GM23248 (cell line): Measurements from ENCODE around the gene EIF4G1. TPM values are rescaled to one million over a fixed set of nuclear protein-coding genes. Genes with fewer than 3 reads are reported as not detected.

Experiments used
- DNase-seq: peaks from one replicate; pipeline ENCODE4 v3.0.0-alpha.2; 2015
- H2AFZ ChIP-seq: fragments of 200-600 bp; sonication (generic); 2 replicates; pipeline ENCODE4 v1.6.1; 2016; ENCODE audit warnings: antibody characterized with exemption
- H3F3A ChIP-seq: fragments of 200-600 bp; sonication (generic); 2 replicates; pipeline ENCODE4 v1.6.1; 2016; ENCODE audit warnings: mild to moderate bottlenecking, antibody characterized with exemption, mixed run types; ENCODE audit not compliant: insufficient read depth
- H3K27ac ChIP-seq: fragments of 200-600 bp; sonication (generic); 2 replicates; pipeline ENCODE4 v1.5.1; 2016; ENCODE audit warnings: mild to moderate bottlenecking
- H3K27me3 ChIP-seq: fragments of 200-600 bp; sonication (generic); replicated peaks from 2 replicates; pipeline ENCODE4 v1.6.1; 2016; ENCODE audit warnings: mild to moderate bottlenecking; ENCODE audit not compliant: insufficient read depth
- H3K36me3 ChIP-seq: fragments of 200-600 bp; sonication (generic); 2 replicates; pipeline ENCODE4 v1.6.1; 2016; ENCODE audit warnings: low read depth, mild to moderate bottlenecking
- H3K4me1 ChIP-seq: fragments of 200-600 bp; sonication (generic); 2 replicates; pipeline ENCODE4 v1.6.1; 2016; ENCODE audit warnings: mild to moderate bottlenecking; ENCODE audit not compliant: insufficient read depth
- H3K4me2 ChIP-seq: fragments of 200-600 bp; sonication (generic); one replicate; pipeline ENCODE4 v1.6.1; 2016; ENCODE audit warnings: mild to moderate bottlenecking; ENCODE audit not compliant: unreplicated experiment
- H3K4me3 ChIP-seq: fragments of 200-600 bp; sonication (generic); 2 replicates; pipeline ENCODE4 v1.5.1; 2016; ENCODE audit warnings: mild to moderate bottlenecking
- H3K79me2 ChIP-seq: fragments of 200-600 bp; sonication (generic); 2 replicates; pipeline ENCODE4 v1.6.1; 2016; ENCODE audit warnings: mild to moderate bottlenecking; ENCODE audit not compliant: insufficient read depth
- H3K9ac ChIP-seq: fragments of 200-600 bp; sonication (generic); 2 replicates; pipeline ENCODE4 v1.6.1; 2016; ENCODE audit warnings: mild to moderate bottlenecking
- H3K9me2 ChIP-seq: fragments of 200-600 bp; sonication (generic); 2 replicates; pipeline ENCODE4 v1.6.1; 2016; ENCODE audit warnings: mixed run types, mild to moderate bottlenecking, moderate library complexity; ENCODE audit not compliant: insufficient read depth
- H3K9me3 ChIP-seq: fragments of 200-600 bp; sonication (generic); one replicate; pipeline ENCODE4 v1.6.1; 2017; ENCODE audit warnings: low read depth
- H4K20me1 ChIP-seq: fragments of 200-600 bp; sonication (generic); 2 replicates; pipeline ENCODE4 v1.6.0; 2016; ENCODE audit not compliant: insufficient read depth
- EZH2 ChIP-seq: fragments of 200-600 bp; sonication (generic); IDR thresholded peaks from 2 replicates; pipeline ENCODE4 v1.6.1; 2018; ENCODE audit warnings: antibody characterized with exemption, mild to moderate bottlenecking; ENCODE audit not compliant: insufficient read depth, poor library complexity, severe bottlenecking
- EZH2phosphoT487 ChIP-seq: fragments of 200-600 bp; sonication (generic); IDR thresholded peaks from 2 replicates; pipeline ENCODE4 v1.6.1; 2018; ENCODE audit warnings: antibody characterized with exemption, moderate library complexity, mild to moderate bottlenecking, low read depth; ENCODE audit not compliant: insufficient read depth
- WGBS, 2 experiments: methylation state at CpG; one replicate each; pipeline ENCODE4 v1.1.6; 2015 to 2017; ENCODE audit warnings: low lambda C conversion rate in 2 of 2, low coverage in 1 of 2; ENCODE audit errors: missing lambda C conversion rate in 2 of 2; 5-methylcytosine and 5-hydroxymethylcytosine counted together
- in situ Hi-C: fragments of 300-500 bp; cut with MboI; formaldehyde crosslinking; loops from 2 replicates; pipeline ENCODE4 v1.15.0; 2020
- polyA plus RNA-seq: library from polyadenylated mRNA; unstranded; fragments of >200 nt; fragmentation: Nextera tagmentation; extraction: Ambion mirVana; gene quantifications from 2 replicates; pipeline ENCODE4 v1.2.1, GENCODE V29; 2016
- total RNA-seq: library from RNA; depleted of rRNA; stranded (reverse); fragments of >200 nt; shearing (Covaris generic); gene quantifications from 2 replicates; pipeline ENCODE4 v1.2.3, GENCODE V29; 2014

The EIF4G1 gene
- total and polyA plus RNA-seq, 2 experiments from 2014 or later = 184 to 370 TPM

DNA sequence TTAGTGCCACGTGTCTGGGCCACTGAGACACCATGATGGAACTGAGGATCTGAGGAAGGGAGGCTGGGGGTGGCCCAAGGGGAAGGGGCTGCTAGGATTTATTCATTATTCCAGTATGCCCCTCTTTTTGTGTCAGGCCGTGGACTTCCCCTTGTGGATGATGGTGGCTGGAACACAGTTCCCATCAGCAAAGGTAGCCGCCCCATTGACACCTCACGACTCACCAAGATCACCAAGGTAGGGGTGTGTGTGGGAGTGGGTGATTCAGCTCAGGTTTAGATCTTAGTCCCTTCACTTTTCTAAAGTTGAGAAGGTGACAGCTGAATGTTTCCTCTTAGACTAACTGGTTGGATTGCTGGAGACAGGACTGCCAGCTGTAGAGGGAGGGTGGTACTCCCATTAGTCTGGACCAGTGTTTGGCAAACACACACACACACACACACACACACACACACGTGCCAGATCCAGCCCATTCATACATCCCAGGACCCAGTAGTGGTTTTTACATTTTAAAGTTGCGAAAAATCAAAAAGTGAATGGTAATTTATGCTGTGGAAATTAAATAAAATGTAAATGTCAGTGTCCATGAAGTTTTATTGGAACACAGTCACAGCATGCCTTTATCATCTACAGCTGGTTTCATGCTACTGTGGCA lies 11.4 kb downstream of the EIF4G1 start:
- H3K36me3 ChIP-seq = peaks cover 97% of the 10 kb centered on the region
- peaks cover 22% of the 10 kb centered on the region for H3K4me1 ChIP-seq
- in situ Hi-C loops = no loop called here
- H3K9me2 ChIP-seq = no peaks in the 10 kb centered on the region
- no peak overlapping the region for H3K4me3 ChIP-seq
- H3K27me3 ChIP-seq = no peaks in the 10 kb centered on the region
- TF ChIP-seq EZH2phosphoT487 = no peak
- TF ChIP-seq EZH2 = no peak
- H3K9me3 ChIP-seq = no peaks in the 10 kb centered on the region
- no peak for DNase-seq
- H3K79me2 ChIP-seq = peaks cover 98% of the 10 kb centered on the region
- 85 to 87% methylated on average over 6 of the region's 6 CpGs for WGBS, 2 experiments
- H3F3A ChIP-seq = peaks cover 70% of the 10 kb centered on the region
- no peak overlapping the region for H2AFZ ChIP-seq
- no peaks in the 10 kb centered on the region for H4K20me1 ChIP-seq
- H3K27ac ChIP-seq = no peak overlapping the region
- H3K4me2 ChIP-seq = no peak overlapping the region
- H3K9ac ChIP-seq = no peak overlapping the region

DNA sequence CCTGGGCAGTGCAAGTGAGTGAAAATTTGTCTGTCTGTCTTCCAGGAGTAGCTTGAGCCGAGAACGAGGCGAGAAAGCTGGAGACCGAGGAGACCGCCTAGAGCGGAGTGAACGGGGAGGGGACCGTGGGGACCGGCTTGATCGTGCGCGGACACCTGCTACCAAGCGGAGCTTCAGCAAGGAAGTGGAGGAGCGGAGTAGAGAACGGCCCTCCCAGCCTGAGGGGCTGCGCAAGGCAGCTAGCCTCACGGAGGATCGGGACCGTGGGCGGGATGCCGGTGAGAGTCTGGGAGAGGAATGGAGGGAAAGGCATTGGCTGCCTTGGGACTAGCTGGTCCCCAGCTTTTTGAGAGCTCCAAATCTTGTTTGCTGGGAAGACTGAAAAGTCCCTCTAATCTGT lies 12.8 kb downstream of the EIF4G1 start:
- Histone ChIP-seq H3K4me2 (no peak overlapping the region), H3K9me2 (no peaks in the 10 kb centered on the region), H3K4me1 (peaks cover 19% of the 10 kb centered on the region), H3K27ac (no peak overlapping the region), H3K27me3 (no peaks in the 10 kb centered on the region), H3K36me3 (peaks cover 96% of the 10 kb centered on the region), H2AFZ (no peak overlapping the region), H3K4me3 (no peak overlapping the region), H3K9me3 (no peaks in the 10 kb centered on the region), H3F3A (peaks cover 84% of the 10 kb centered on the region), H3K9ac (no peak overlapping the region), H4K20me1 (peaks cover 7% of the 10 kb centered on the region; the same call in 1 of the 2 replicates), H3K79me2 (peaks cover 98% of the 10 kb centered on the region)
- TF ChIP-seq EZH2 (no peak), EZH2phosphoT487 (no peak)
- 92 to 93% methylated on average over 19 to 21 of the region's 21 CpGs for WGBS, 2 experiments
- in situ Hi-C loops = no loop called here
- DNase-seq = no peak

DNA sequence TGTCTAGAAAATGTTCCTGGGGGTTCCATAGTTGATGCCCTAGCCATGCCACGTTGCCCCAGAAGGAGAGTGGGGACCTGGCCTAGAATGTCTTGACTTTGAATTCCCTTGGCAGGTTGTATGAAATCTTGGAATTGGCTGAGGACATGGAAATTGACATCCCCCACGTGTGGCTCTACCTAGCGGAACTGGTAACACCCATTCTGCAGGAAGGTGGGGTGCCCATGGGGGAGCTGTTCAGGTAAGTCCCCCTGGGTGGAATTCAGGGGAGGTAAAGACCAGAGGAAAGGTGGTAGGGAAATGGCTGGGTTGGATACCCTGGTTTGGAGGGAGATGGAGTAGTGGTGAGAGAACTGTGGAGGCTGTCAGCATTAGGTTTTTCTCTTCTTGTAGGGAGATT lies 14.1 kb downstream of the EIF4G1 start:
- peaks cover 97% of the 10 kb centered on the region for H3K79me2 ChIP-seq
- peaks cover 29% of the 10 kb centered on the region for H3K4me1 ChIP-seq
- TF ChIP-seq EZH2phosphoT487 (no peak), EZH2 (no peak)
- H3K27me3 ChIP-seq = no peaks in the 10 kb centered on the region
- H3K36me3 ChIP-seq = peaks cover 93% of the 10 kb centered on the region
- no peak overlapping the region for H3K4me2 ChIP-seq
- no peak overlapping the region for H3K9ac ChIP-seq
- peak overlapping the region; percentile 40 for H3K27ac ChIP-seq
- H2AFZ ChIP-seq = no peak overlapping the region
- peaks cover 8% of the 10 kb centered on the region; the same call in 1 of the 2 replicates for H4K20me1 ChIP-seq
- peaks cover 97% of the 10 kb centered on the region for H3F3A ChIP-seq
- no peak for DNase-seq
- H3K9me2 ChIP-seq = no peaks in the 10 kb centered on the region
- 31 to 51% methylated on average over 3 of the region's 3 CpGs for WGBS, 2 experiments
- H3K4me3 ChIP-seq = no peak overlapping the region
- no peaks in the 10 kb centered on the region for H3K9me3 ChIP-seq
- in situ Hi-C loops = no loop called here

DNA sequence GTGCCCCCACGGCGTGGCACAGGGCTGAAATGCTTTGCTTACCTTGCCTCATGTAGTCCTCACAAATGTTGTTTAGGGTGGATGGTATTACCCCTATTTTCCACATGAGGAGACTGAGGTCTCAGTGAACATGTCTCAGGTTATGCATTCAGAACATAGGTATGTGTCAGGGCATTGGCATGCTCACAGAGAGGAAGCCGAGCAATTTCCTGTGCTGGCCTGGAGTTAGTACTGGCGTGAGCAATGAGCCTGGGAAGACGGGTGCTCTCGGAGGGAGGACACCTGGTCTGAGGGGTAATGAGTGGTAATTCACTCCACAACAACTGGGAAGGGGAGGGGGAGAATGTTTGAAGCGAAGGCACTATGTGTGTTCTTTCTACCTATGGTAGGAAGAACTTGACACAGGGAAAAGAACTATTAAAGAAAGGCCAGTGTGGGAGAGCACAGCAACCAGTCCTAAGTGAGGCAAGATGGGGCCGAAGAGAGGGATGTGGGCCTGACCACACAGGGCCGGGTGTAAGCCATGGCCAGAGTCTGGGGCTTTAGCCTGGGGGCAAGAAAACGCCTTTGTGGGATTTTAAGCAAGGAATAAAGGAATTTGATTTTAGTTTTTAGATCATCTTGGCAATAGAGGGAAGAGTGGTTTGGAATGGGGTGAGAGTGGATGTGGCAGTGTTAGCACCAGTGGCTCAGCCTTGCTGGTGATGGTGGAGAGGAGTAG lies 18.1 kb downstream of the EIF4G1 start:
- Histone ChIP-seq H4K20me1 (peaks cover 8% of the 10 kb centered on the region; the same call in 1 of the 2 replicates), H3K4me3 (no peak overlapping the region), H3K27me3 (no peaks in the 10 kb centered on the region), H3K9me3 (no peaks in the 10 kb centered on the region), H3K27ac (peak overlapping the region; percentile 94), H3K79me2 (peaks cover 70% of the 10 kb centered on the region), H2AFZ (no peak overlapping the region), H3K36me3 (peaks cover 65% of the 10 kb centered on the region), H3K4me1 (peaks cover 61% of the 10 kb centered on the region), H3K9me2 (no peaks in the 10 kb centered on the region), H3K9ac (peak overlapping the region; percentile 88), H3F3A (peaks cover 90% of the 10 kb centered on the region), H3K4me2 (peak overlapping the region; percentile 25)
- in situ Hi-C loops = no loop called here
- DNase-seq = peak; percentile 95
- TF ChIP-seq EZH2 (no peak), EZH2phosphoT487 (no peak)
- WGBS, 2 experiments = 44 to 45% methylated on average over 10 of the region's 10 CpGs
